ENCODE results near the gene IL10RB.

- TF ChIP-seq CTCF (conservative IDR thresholded peaks at IDR 0.05) (no peak), ZFX (IDR thresholded peaks at IDR 0.05) (no peak)
These were observed 46.9 kb upstream of the IL10RB start for GRCh38 chr21:33219300-33219699.
